Endothelial cell of umbilical vein (primary cell): ENCODE measurements around the gene OR5V1. TPM values are rescaled to one million over a fixed set of nuclear protein-coding genes. Genes with fewer than 3 reads are reported as not detected.

Source experiments
- BruUV-seq: library from RNA; stranded (reverse); fragments of 400-500 nt; replicated peaks from 2 replicates; lab custom pipeline; 2021; lab: Mats Ljungman, UMichigan
- CTCF ChIA-PET: fragments of 300-600, 350-600 bp; sonication (Branson Sonifier 250); formaldehyde crosslinking; loops from one replicate; lab custom pipeline; 2021; ENCODE audit warnings: antibody characterized with exemption, inconsistent platforms; lab: Charles Lee
- POLR2A ChIA-PET: fragments of 300-600, 350-600 bp; sonication (Branson Sonifier 250); formaldehyde crosslinking; loops from one replicate; lab custom pipeline; 2021; ENCODE audit warnings: antibody characterized with exemption, inconsistent platforms; lab: Charles Lee
- DNase-seq: peaks from one replicate; pipeline ENCODE4 v3.0.0-alpha.2; 2011; ENCODE audit warnings: low read depth, low spot score
- FAIRE-seq: peaks from 2 replicates; lab custom pipeline; 2011; peaks lifted over from hg19 to GRCh38; lab: Jason Lieb, UNC
- H2AFZ ChIP-seq: 2 replicates; pipeline ENCODE4 v1.6.0; 2012; ENCODE audit warnings: low read depth, low read length, control low read depth, inconsistent platforms
- H3K27ac ChIP-seq: 2 replicates; pipeline ENCODE4 v1.5.1; 2011; ENCODE audit warnings: low read depth, mild to moderate bottlenecking, control low read depth, low read length, moderate library complexity; ENCODE audit not compliant: insufficient read depth
- H3K27me3 ChIP-seq, 2 experiments: 2 replicates each; pipeline versions ENCODE4 v1.6.0 to v1.6.1; 2011; ENCODE audit warnings: low read length in 2 of 2, mixed read lengths in 1 of 2; ENCODE audit not compliant: control insufficient read depth in 2 of 2, insufficient read depth in 2 of 2
- H3K36me3 ChIP-seq, 2 experiments: 2 replicates in 1 of 2; 3 replicates in 1 of 2; pipeline ENCODE4 v1.5.1; 2011; ENCODE audit warnings: low read length in 2 of 2, mild to moderate bottlenecking in 1 of 2, moderate library complexity in 1 of 2; ENCODE audit not compliant: control insufficient read depth in 2 of 2, insufficient read depth in 2 of 2; ENCODE audit errors: extremely low read depth in 1 of 2
- H3K4me1 ChIP-seq: 3 replicates; pipeline ENCODE4 v1.5.1; 2011; ENCODE audit warnings: mild to moderate bottlenecking, low read length; ENCODE audit not compliant: control insufficient read depth, insufficient read depth; ENCODE audit errors: extremely low read depth
- H3K4me2 ChIP-seq: 2 replicates; pipeline ENCODE4 v1.6.1; 2011; ENCODE audit warnings: low read length, control low read depth, mixed read lengths; ENCODE audit not compliant: insufficient read depth
- H3K4me3 ChIP-seq, 3 experiments: fragments of 200-600 bp in 1 of 3; sonication (generic), shearing (Covaris generic) in 1 of 3; replicated peaks in 1 of 3; 2 replicates each; pipeline ENCODE4 v1.5.1; 2011 to 2016; ENCODE audit warnings: control low read depth in 3 of 3, low read length in 3 of 3, mild to moderate bottlenecking in 2 of 3, inconsistent platforms in 1 of 3, low read depth in 1 of 3, moderate library complexity in 1 of 3; ENCODE audit not compliant: insufficient read depth in 1 of 3
- H3K79me2 ChIP-seq: 2 replicates; pipeline ENCODE4 v1.6.0; 2012; ENCODE audit warnings: low read length, inconsistent platforms; ENCODE audit not compliant: control insufficient read depth, insufficient read depth
- H3K9ac ChIP-seq: replicated peaks from 2 replicates; pipeline ENCODE3; 2011; ENCODE audit warnings: low read length, control low read depth; ENCODE audit not compliant: insufficient read depth; ENCODE audit errors: extremely low read depth
- H3K9me1 ChIP-seq: replicated peaks from 3 replicates; pipeline ENCODE4 v1.6.0; 2011; ENCODE audit warnings: mild to moderate bottlenecking, low read length; ENCODE audit not compliant: control insufficient read depth, insufficient read depth; ENCODE audit errors: extremely low read depth
- H3K9me3 ChIP-seq: replicated peaks from 2 replicates; pipeline ENCODE4 v1.5.1; 2012; ENCODE audit warnings: low read length, inconsistent platforms; ENCODE audit not compliant: control insufficient read depth, insufficient read depth
- H4K20me1 ChIP-seq: replicated peaks from 2 replicates; pipeline ENCODE3; 2011; ENCODE audit warnings: mild to moderate bottlenecking, low read length; ENCODE audit not compliant: control insufficient read depth, insufficient read depth; ENCODE audit errors: extremely low read depth
- EZH2 ChIP-seq: IDR thresholded peaks from 2 replicates; pipeline ENCODE4 v1.6.1; 2012; ENCODE audit warnings: borderline replicate concordance, low read depth, mild to moderate bottlenecking, moderate library complexity, low read length, inconsistent platforms; ENCODE audit not compliant: severe bottlenecking
- FOS ChIP-seq: IDR thresholded peaks from 2 replicates; pipeline ENCODE4 v1.6.1; 2011; ENCODE audit warnings: mild to moderate bottlenecking, low read length, moderate library complexity, borderline replicate concordance; ENCODE audit not compliant: insufficient read depth
- GATA2 ChIP-seq: IDR thresholded peaks from 2 replicates; pipeline ENCODE4 v1.7.0; 2011; ENCODE audit warnings: low read depth, mild to moderate bottlenecking, moderate library complexity, mixed read lengths, low read length; ENCODE audit not compliant: insufficient read length, insufficient read depth
- JUN ChIP-seq: IDR thresholded peaks from 2 replicates; pipeline ENCODE4 v1.6.1; 2011; ENCODE audit warnings: borderline replicate concordance, low read depth; ENCODE audit not compliant: insufficient read length, insufficient read depth
- MAX ChIP-seq: IDR thresholded peaks from 2 replicates; pipeline ENCODE4 v1.6.1; 2011; ENCODE audit not compliant: insufficient read depth, insufficient read length
- MYC ChIP-seq: IDR thresholded peaks from one replicate; pipeline ENCODE4 v1.6.1; 2011; ENCODE audit warnings: mild to moderate bottlenecking, low read depth, low read length
- POLR2A ChIP-seq: IDR thresholded peaks from 2 replicates; pipeline ENCODE4 v1.6.1; 2012; ENCODE audit warnings: low read depth, mild to moderate bottlenecking, control low read depth, low read length
- POLR2AphosphoS5 ChIP-seq: IDR thresholded peaks from 2 replicates; pipeline ENCODE4 v1.6.1; 2012; ENCODE audit warnings: low read depth, mild to moderate bottlenecking, control low read depth, low read length, moderate library complexity; ENCODE audit not compliant: insufficient read depth
- dilution Hi-C: fragments of 300-500 bp; cut with MboI; formaldehyde crosslinking; loops from one replicate; pipeline ENCODE4 v1.15.0; 2019; ENCODE audit warnings: low sequenced_read_pairs; ENCODE audit not compliant: extremely low pct_ligation_motif_present
- intact Hi-C: fragments of 100-400 bp; cut with micrococcal nuclease; formaldehyde crosslinking; loops from one replicate; pipeline ENCODE4 v1.10.0; 2022
- polyA plus RNA-seq, 4 experiments: library from polyadenylated mRNA; depleted of rRNA in 3 of 4; stranded (reverse) in 3 of 4; unstranded in 1 of 4; fragments of >200 nt; gene quantifications; 2 replicates each; pipeline versions ENCODE4 v1.2.1 to v1.2.3, GENCODE V29; 2011 to 2012; ENCODE audit warnings: missing spikeins in 1 of 4
- total RNA-seq: library from RNA; stranded (reverse); gene quantifications from 2 replicates; pipeline ENCODE4 v1.2.3, GENCODE V29; 2021
- TF ChIP-seq, protein P1 (sequence below), 2 donors: IDR thresholded peaks; 1 replicate in 1 of 2; 2 replicates in 1 of 2; pipeline ENCODE4 v1.5.1; 2011; ENCODE audit warnings: low read length in 2 of 2, mild to moderate bottlenecking in 2 of 2, moderate library complexity in 2 of 2, control low read depth in 1 of 2, inconsistent platforms in 1 of 2, low read depth in 1 of 2; ENCODE audit not compliant: insufficient read depth in 1 of 2; ENCODE audit errors: extremely low read depth in 1 of 2

Gene OR5V1
- total and polyA plus RNA-seq, 2 donors (not counting 3 experiments of a cell fraction or from before 2014, with no cell fraction given) = not detected

- ChIA-PET POLR2A (no interaction called here), CTCF (no interaction called here)
- H3K36me3 ChIP-seq = no peaks in the 10 kb centered on the region
- no peak overlapping the region for H3K4me2 ChIP-seq
- dilution Hi-C loops (no loop called here), intact Hi-C loops (no loop called here)
- no peaks in the 10 kb centered on the region for H3K9me3 ChIP-seq
- H3K27ac ChIP-seq = no peak overlapping the region
- H4K20me1 ChIP-seq = no peaks in the 10 kb centered on the region
- no TSS peak for BruUV-seq
- no peak for FAIRE-seq
- no peak overlapping the region for H2AFZ ChIP-seq
- no peak overlapping the region for H3K4me3 ChIP-seq
- DNase-seq = no peak
- no peaks in the 10 kb centered on the region for H3K79me2 ChIP-seq
- no peaks in the 10 kb centered on the region for H3K27me3 ChIP-seq
- no peak overlapping the region for H3K9ac ChIP-seq
- TF ChIP-seq, protein P1, sequence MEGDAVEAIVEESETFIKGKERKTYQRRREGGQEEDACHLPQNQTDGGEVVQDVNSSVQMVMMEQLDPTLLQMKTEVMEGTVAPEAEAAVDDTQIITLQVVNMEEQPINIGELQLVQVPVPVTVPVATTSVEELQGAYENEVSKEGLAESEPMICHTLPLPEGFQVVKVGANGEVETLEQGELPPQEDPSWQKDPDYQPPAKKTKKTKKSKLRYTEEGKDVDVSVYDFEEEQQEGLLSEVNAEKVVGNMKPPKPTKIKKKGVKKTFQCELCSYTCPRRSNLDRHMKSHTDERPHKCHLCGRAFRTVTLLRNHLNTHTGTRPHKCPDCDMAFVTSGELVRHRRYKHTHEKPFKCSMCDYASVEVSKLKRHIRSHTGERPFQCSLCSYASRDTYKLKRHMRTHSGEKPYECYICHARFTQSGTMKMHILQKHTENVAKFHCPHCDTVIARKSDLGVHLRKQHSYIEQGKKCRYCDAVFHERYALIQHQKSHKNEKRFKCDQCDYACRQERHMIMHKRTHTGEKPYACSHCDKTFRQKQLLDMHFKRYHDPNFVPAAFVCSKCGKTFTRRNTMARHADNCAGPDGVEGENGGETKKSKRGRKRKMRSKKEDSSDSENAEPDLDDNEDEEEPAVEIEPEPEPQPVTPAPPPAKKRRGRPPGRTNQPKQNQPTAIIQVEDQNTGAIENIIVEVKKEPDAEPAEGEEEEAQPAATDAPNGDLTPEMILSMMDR (IDR thresholded peaks at IDR 0.05; ENCODE audit: extremely low read depth in 1 of 2, insufficient read depth in 1 of 2, low read depth in 1 of 2, low read length in 2 of 2) = no peak
- TF ChIP-seq MYC (no peak), POLR2A (no peak), JUN (no peak), GATA2 (no peak), EZH2 (no peak), MAX (no peak), FOS (no peak), POLR2AphosphoS5 (no peak)
- no peaks in the 10 kb centered on the region for H3K4me1 ChIP-seq
- H3K9me1 ChIP-seq = no peaks in the 10 kb centered on the region
Observed at GRCh38 chr6:29345380-29345779, 23.3 kb downstream of the OR5V1 start.
